Upper lobe of left lung (tissue), 6 donors: ENCODE data around the gene METTL9. TPM values are rescaled to one million over a fixed set of nuclear protein-coding genes. Genes with fewer than 3 reads are reported as not detected.
"Not testable (repeated sequence)": the region's sequence is repeated elsewhere in the genome, so short reads cannot be mapped to it uniquely, and the experiment has no call there.

Source experiments
- ATAC-seq, 2 donors: fragments of 200-7000 bp; cut with Tn5 transposase; one replicate each; pipeline ENCODE4 v1.9.1; 2022; ENCODE audit warnings: mild to moderate bottlenecking in 2 of 2, moderate library complexity in 2 of 2; ENCODE audit not compliant: low FRiP score in 2 of 2
- DNase-seq, 2 donors: peaks; one replicate each; pipeline ENCODE4 v3.0.0-alpha.2; 2019 to 2020
- H3K27ac ChIP-seq, 4 donors: fragments of 200-600 bp; sonication (generic); one replicate each; pipeline ENCODE4 v1.5.1; 2016 to 2019
- H3K27me3 ChIP-seq, 4 donors: fragments of 200-600 bp; sonication (generic); one replicate each; pipeline ENCODE4 v1.5.1; 2017 to 2019
- H3K36me3 ChIP-seq, 4 donors: fragments of 200-600 bp; sonication (generic); one replicate each; pipeline ENCODE4 v1.5.1; 2016 to 2019
- H3K4me1 ChIP-seq, 4 donors: fragments of 200-600 bp; sonication (generic); one replicate each; pipeline ENCODE4 v1.5.1; 2018 to 2019
- H3K4me3 ChIP-seq, 4 donors: fragments of 200-600 bp; sonication (generic); one replicate each; pipeline ENCODE4 v1.5.1; 2017 to 2019; ENCODE audit warnings: mild to moderate bottlenecking in 2 of 4, moderate library complexity in 1 of 4
- H3K9me3 ChIP-seq, 4 donors: fragments of 200-600 bp; sonication (generic); one replicate each; pipeline ENCODE4 v1.5.1; 2018 to 2019
- CTCF ChIP-seq, 6 experiments: fragments of 450-650 bp in 4 of 6; fragments of 200-600 bp in 2 of 6; sonication (generic) in 2 of 6; IDR thresholded peaks; one replicate each; pipeline ENCODE4 v1.5.1; 2016 to 2019; ENCODE audit warnings: antibody characterized with exemption in 6 of 6
- EP300 ChIP-seq, 4 donors: sonication (generic); formaldehyde crosslinking; IDR thresholded peaks; one replicate each; pipeline ENCODE4 v1.5.1; 2017; ENCODE audit warnings: antibody characterized with exemption in 4 of 4, control low read depth in 2 of 4
- POLR2A ChIP-seq, 4 donors: fragments of 450-650 bp; IDR thresholded peaks; one replicate each; pipeline ENCODE4 v1.5.1; 2016 to 2017; ENCODE audit warnings: antibody characterized with exemption in 4 of 4, mild to moderate bottlenecking in 2 of 4
- POLR2AphosphoS5 ChIP-seq, 2 donors: sonication (generic); formaldehyde crosslinking; IDR thresholded peaks; one replicate each; pipeline ENCODE4 v1.5.1; 2017; ENCODE audit warnings: antibody characterized with exemption in 2 of 2
- WGBS, 2 donors: methylation state at CpG; one replicate each; pipeline ENCODE4 v1.1.5; 2017 to 2018; 5-methylcytosine and 5-hydroxymethylcytosine counted together
- total RNA-seq, 6 donors: library from RNA; depleted of rRNA in 4 of 6; stranded (reverse); fragments of >200 nt in 4 of 6; gene quantifications; one replicate each; pipeline versions ENCODE4 v1.1.0 to v1.2.1, GENCODE V29; 2016 to 2021
- donor health status: DM: no; HTN: no; CAD: no; lungs with moderate emphysema.
- donor health status: DM: no; HTN: yes; CAD: no; lungs with severe emphysema.

The METTL9 gene
- total RNA-seq, 6 donors from 2014 or later = 57.1 to 120 (median 93.3) TPM

GRCh38 chr16:21556651-21557241, 42.6 kb upstream of the METTL9 start:
- ATAC-seq (peak in 1 of 2 donors; percentile 80), DNase-seq (peak in 1 of 2 donors; percentile 63)
- not testable (repeated sequence) for H3K36me3 ChIP-seq, H3K27me3 ChIP-seq, H3K27ac ChIP-seq, H3K4me1 ChIP-seq, H3K4me3 ChIP-seq, H3K9me3 ChIP-seq
- WGBS, 2 donors = 66 to 76% methylated on average over 24 to 25 of the region's 25 CpGs

GRCh38 chr16:21560462-21560861, 38.9 kb upstream of the METTL9 start:
- no peak overlapping the region for H3K27ac ChIP-seq
- peaks cover 0 to under 1% (median under 1%) of the 10 kb centered on the region in 4 donors for H3K4me1 ChIP-seq
- H3K9me3 ChIP-seq = no peaks in the 10 kb centered on the region
- DNase-seq (no peak), ATAC-seq (no peak)
- WGBS, 2 donors = 78 to 80% methylated on average over 2 of the region's 2 CpGs
- H3K36me3 ChIP-seq = no peaks in the 10 kb centered on the region
- H3K27me3 ChIP-seq = no peaks in the 10 kb centered on the region
- TF ChIP-seq EP300 (IDR thresholded peaks at IDR 0.05) (no peak), CTCF (IDR thresholded peaks at IDR 0.05) (no peak), POLR2AphosphoS5 (IDR thresholded peaks at IDR 0.05) (no peak), POLR2A (IDR thresholded peaks at IDR 0.05) (no peak)
- H3K4me3 ChIP-seq = no peak overlapping the region

- H3K27me3 ChIP-seq = no peaks in the 10 kb centered on the region
- ATAC-seq (no peak), DNase-seq (no peak)
- no peaks in the 10 kb centered on the region for H3K36me3 ChIP-seq
- no peak overlapping the region for H3K27ac ChIP-seq
- H3K9me3 ChIP-seq = no peaks in the 10 kb centered on the region
- 93 to 96% methylated on average over 2 of the region's 2 CpGs for WGBS, 2 donors
- no peak for TF ChIP-seq POLR2A (IDR thresholded peaks at IDR 0.05)
- no peak for TF ChIP-seq CTCF (IDR thresholded peaks at IDR 0.05)
- no peak for TF ChIP-seq EP300 (IDR thresholded peaks at IDR 0.05)
- no peak for TF ChIP-seq POLR2AphosphoS5 (IDR thresholded peaks at IDR 0.05)
- peaks cover 0 to 6% (median 2%) of the 10 kb centered on the region in 4 donors for H3K4me1 ChIP-seq
- no peak overlapping the region for H3K4me3 ChIP-seq
These were observed 35.7 kb upstream of the METTL9 start for GRCh38 chr16:21563676-21564075.

DNA sequence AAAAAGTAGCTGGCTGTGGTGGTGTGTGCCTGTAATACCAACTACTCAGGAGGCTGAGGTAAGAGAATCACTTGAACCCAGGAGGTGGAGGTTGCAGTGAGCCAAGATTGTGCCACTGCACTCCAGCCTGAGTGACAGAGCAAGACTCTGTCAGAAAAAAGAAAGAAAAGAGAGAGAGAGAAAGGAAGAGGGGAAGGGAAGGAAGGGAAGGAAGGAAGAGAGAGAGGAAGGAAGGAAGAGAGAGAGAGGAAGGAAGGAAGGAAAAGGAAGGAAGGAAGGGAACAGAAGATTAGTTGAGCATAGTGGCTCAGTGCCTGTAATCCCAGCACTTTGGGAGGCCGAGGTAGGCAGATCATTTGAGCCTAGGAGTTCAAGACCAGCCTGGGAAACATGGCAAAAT, 35.0 kb upstream of the METTL9 start:
- not testable (repeated sequence) for DNase-seq, H3K4me1 ChIP-seq, H3K27me3 ChIP-seq, H3K36me3 ChIP-seq, H3K4me3 ChIP-seq, H3K9me3 ChIP-seq, H3K27ac ChIP-seq, ATAC-seq
- WGBS, 2 donors = 69 to 80% methylated on average over 1 of the region's 1 CpG

GRCh38 chr16:21565507-21565860, 33.9 kb upstream of the METTL9 start:
- TF ChIP-seq EP300 (IDR thresholded peaks at IDR 0.05) (no peak), POLR2AphosphoS5 (IDR thresholded peaks at IDR 0.05) (no peak), POLR2A (IDR thresholded peaks at IDR 0.05) (no peak), CTCF (IDR thresholded peaks at IDR 0.05) (no peak)
- Histone ChIP-seq H3K36me3 (no peaks in the 10 kb centered on the region), H3K27ac (no peak overlapping the region), H3K4me1 (peaks cover 0 to 6% (median 2%) of the 10 kb centered on the region in 4 donors), H3K9me3 (no peaks in the 10 kb centered on the region), H3K4me3 (no peak overlapping the region), H3K27me3 (no peaks in the 10 kb centered on the region)
- ATAC-seq (no peak), DNase-seq (no peak)
- 80 to 83% methylated on average over 2 of the region's 2 CpGs for WGBS, 2 donors

GRCh38 chr16:21565861-21566669, 33.3 kb upstream of the METTL9 start:
- Histone ChIP-seq H3K36me3 (no peaks in the 10 kb centered on the region), H3K4me1 (peaks cover 0 to 6% (median 2%) of the 10 kb centered on the region in 4 donors), H3K4me3 (no peak overlapping the region), H3K27me3 (no peaks in the 10 kb centered on the region), H3K27ac (no peak overlapping the region), H3K9me3 (no peaks in the 10 kb centered on the region)
- WGBS, 2 donors = 65 to 69% methylated on average over 13 of the region's 13 CpGs
- DNase-seq = no peak
- TF ChIP-seq EP300 (IDR thresholded peaks at IDR 0.05) (no peak), POLR2A (IDR thresholded peaks at IDR 0.05) (no peak), POLR2AphosphoS5 (IDR thresholded peaks at IDR 0.05) (no peak), CTCF (IDR thresholded peaks at IDR 0.05) (no peak)
- ATAC-seq = no peak
